ENCODE measurements around the gene ZNF417. TPM values are rescaled to one million over a fixed set of nuclear protein-coding genes. Genes with fewer than 3 reads are reported as not detected.
"Not testable (repeated sequence)": the region's sequence is repeated elsewhere in the genome, so short reads cannot be mapped to it uniquely, and the experiment has no call there.

Gene ZNF417
- total RNA-seq, 1 experiment from 2014 or later, result 22.8 TPM

DNA sequence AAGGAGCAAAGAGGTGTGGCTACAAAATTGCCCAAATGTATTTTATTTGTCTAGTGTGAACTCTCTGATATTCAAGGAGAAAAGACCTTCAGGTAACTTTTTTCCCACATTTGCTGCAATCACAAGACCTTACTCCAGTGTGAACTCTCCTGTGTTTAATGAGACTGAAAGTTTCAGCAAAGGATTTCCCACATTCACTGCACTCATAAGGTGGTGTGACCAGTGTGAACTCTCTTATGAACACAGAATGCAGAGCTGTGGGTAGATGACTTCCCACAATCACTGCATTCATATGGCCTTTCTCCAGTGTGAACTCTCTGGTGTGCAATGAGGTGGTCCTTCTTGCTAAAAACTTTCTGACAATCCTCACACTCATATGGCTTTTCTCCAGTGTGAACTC, 43.9 kb downstream of the ZNF417 start:
- CTCF ChIA-PET, result no interaction called here
- H3K27ac ChIP-seq (ENCODE audit: low read length), result no peak overlapping the region
- intact Hi-C loops (cut with micrococcal nuclease; ENCODE audit: unreplicated experiment), result no loop called here

DNA sequence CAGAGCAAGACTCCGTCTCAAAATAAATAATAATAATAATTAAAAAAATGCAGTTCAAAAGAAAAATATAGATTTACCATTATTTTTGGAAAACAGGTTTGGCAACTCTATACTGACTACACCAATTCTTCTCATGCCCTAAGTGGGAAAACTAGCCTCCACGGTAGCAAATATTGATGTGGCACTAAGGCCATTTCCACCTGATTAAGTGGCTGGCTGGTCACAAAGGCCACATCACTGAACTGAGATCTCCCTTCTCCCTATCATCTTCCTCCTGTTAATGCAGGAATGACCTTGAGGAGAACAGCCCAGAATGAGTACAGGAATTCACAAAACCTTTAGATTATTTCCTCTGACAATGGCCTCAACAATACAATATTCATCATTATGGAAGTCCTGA, 46.2 kb downstream of the ZNF417 start:
- no peak overlapping the region for H3K27ac ChIP-seq (ENCODE audit: low read length)
- CTCF ChIA-PET, result no interaction called here
- BruUV-seq (replicated peaks), result no TSS peak
- POLR2A ChIA-PET, result no interaction called here
- in situ Hi-C loops (cut with HindIII; ENCODE audit: low pct_unique_long_range_greater_than_20kb, low sequenced_read_pairs) (no loop called here), intact Hi-C loops (cut with micrococcal nuclease; ENCODE audit: unreplicated experiment) (no loop called here)
- H3K4me1 ChIP-seq (ENCODE audit: control insufficient read depth, insufficient read depth, low read length), result no peaks in the 10 kb centered on the region
- DNase-seq (ENCODE audit: low read depth, low spot score), result no peak
- no peak overlapping the region for H3K4me3 ChIP-seq (ENCODE audit: low read depth in 2 of 2, low read length in 2 of 2)
- peaks cover 49% of the 10 kb centered on the region for H3K9me3 ChIP-seq (ENCODE audit: control insufficient read depth, insufficient read depth, low read depth, low read length)
- TF ChIP-seq TCF7L2 (IDR thresholded peaks at IDR 0.05; ENCODE audit: low read depth, low read length) (no peak), POLR2AphosphoS5 (IDR thresholded peaks at IDR 0.05; ENCODE audit: low read depth, low read length) (no peak), SIN3A (IDR thresholded peaks at IDR 0.05; ENCODE audit: borderline replicate concordance, insufficient read depth, low read depth, low read length) (no peak)
- TF ChIP-seq, protein P1, sequence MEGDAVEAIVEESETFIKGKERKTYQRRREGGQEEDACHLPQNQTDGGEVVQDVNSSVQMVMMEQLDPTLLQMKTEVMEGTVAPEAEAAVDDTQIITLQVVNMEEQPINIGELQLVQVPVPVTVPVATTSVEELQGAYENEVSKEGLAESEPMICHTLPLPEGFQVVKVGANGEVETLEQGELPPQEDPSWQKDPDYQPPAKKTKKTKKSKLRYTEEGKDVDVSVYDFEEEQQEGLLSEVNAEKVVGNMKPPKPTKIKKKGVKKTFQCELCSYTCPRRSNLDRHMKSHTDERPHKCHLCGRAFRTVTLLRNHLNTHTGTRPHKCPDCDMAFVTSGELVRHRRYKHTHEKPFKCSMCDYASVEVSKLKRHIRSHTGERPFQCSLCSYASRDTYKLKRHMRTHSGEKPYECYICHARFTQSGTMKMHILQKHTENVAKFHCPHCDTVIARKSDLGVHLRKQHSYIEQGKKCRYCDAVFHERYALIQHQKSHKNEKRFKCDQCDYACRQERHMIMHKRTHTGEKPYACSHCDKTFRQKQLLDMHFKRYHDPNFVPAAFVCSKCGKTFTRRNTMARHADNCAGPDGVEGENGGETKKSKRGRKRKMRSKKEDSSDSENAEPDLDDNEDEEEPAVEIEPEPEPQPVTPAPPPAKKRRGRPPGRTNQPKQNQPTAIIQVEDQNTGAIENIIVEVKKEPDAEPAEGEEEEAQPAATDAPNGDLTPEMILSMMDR (IDR thresholded peaks at IDR 0.05), result no peak
- TF ChIP-seq, protein P2, sequence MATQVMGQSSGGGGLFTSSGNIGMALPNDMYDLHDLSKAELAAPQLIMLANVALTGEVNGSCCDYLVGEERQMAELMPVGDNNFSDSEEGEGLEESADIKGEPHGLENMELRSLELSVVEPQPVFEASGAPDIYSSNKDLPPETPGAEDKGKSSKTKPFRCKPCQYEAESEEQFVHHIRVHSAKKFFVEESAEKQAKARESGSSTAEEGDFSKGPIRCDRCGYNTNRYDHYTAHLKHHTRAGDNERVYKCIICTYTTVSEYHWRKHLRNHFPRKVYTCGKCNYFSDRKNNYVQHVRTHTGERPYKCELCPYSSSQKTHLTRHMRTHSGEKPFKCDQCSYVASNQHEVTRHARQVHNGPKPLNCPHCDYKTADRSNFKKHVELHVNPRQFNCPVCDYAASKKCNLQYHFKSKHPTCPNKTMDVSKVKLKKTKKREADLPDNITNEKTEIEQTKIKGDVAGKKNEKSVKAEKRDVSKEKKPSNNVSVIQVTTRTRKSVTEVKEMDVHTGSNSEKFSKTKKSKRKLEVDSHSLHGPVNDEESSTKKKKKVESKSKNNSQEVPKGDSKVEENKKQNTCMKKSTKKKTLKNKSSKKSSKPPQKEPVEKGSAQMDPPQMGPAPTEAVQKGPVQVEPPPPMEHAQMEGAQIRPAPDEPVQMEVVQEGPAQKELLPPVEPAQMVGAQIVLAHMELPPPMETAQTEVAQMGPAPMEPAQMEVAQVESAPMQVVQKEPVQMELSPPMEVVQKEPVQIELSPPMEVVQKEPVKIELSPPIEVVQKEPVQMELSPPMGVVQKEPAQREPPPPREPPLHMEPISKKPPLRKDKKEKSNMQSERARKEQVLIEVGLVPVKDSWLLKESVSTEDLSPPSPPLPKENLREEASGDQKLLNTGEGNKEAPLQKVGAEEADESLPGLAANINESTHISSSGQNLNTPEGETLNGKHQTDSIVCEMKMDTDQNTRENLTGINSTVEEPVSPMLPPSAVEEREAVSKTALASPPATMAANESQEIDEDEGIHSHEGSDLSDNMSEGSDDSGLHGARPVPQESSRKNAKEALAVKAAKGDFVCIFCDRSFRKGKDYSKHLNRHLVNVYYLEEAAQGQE (IDR thresholded peaks at IDR 0.05; ENCODE audit: insufficient read depth in 1 of 2, low read depth in 2 of 2, low read length in 1 of 2), result no peak
- H3K36me3 ChIP-seq (ENCODE audit: control insufficient read depth, insufficient read depth, low read length), result peaks cover 4% of the 10 kb centered on the region; the same call in 1 of the 2 replicates
- no peaks in the 10 kb centered on the region for H3K27me3 ChIP-seq (ENCODE audit: control insufficient read depth, insufficient read depth, low read length)
- no peak for ATAC-seq

More for the DNA sequence above, 43.9 kb downstream of the ZNF417 start:
- no TSS peak for BruUV-seq (replicated peaks)
- H3K36me3 ChIP-seq (ENCODE audit: control insufficient read depth, insufficient read depth, low read length), result no peaks in the 10 kb centered on the region
- POLR2A ChIA-PET, result no interaction called here
- in situ Hi-C loops (cut with HindIII; ENCODE audit: low pct_unique_long_range_greater_than_20kb, low sequenced_read_pairs), result no loop called here
- H3K4me3 ChIP-seq (ENCODE audit: low read depth in 2 of 2, low read length in 2 of 2), result no peak overlapping the region
- TF ChIP-seq, protein P1 (IDR thresholded peaks at IDR 0.05), result no peak
- no peak; the same call in 1 of the 2 replicates for TF ChIP-seq POLR2AphosphoS5 (IDR thresholded peaks at IDR 0.05; ENCODE audit: low read depth, low read length)
- TF ChIP-seq, protein P2 (IDR thresholded peaks at IDR 0.05; ENCODE audit: insufficient read depth in 1 of 2, low read depth in 2 of 2, low read length in 1 of 2), result no peak
- no peak for TF ChIP-seq SIN3A (IDR thresholded peaks at IDR 0.05; ENCODE audit: borderline replicate concordance, insufficient read depth, low read depth, low read length)
- ATAC-seq (no peak), DNase-seq (ENCODE audit: low read depth, low spot score) (no peak)
- H3K4me1 ChIP-seq (ENCODE audit: control insufficient read depth, insufficient read depth, low read length), result no peaks in the 10 kb centered on the region
- peaks cover 44% of the 10 kb centered on the region for H3K9me3 ChIP-seq (ENCODE audit: control insufficient read depth, insufficient read depth, low read depth, low read length)
- H3K27me3 ChIP-seq (ENCODE audit: control insufficient read depth, insufficient read depth, low read length), result no peaks in the 10 kb centered on the region

- POLR2A ChIA-PET; in situ Hi-C loops (cut with HindIII; ENCODE audit: low pct_unique_long_range_greater_than_20kb, low sequenced_read_pairs); H3K36me3 ChIP-seq (ENCODE audit: control insufficient read depth, insufficient read depth, low read length): not testable (repeated sequence)
Observed at GRCh38 chr19:57869655-57870054, 46.7 kb downstream of the ZNF417 start.

More at GRCh38 chr19:57869655-57870054, 46.7 kb downstream of the ZNF417 start:
- CTCF ChIA-PET; BruUV-seq (replicated peaks); DNase-seq (ENCODE audit: low read depth, low spot score); H3K4me3 ChIP-seq (ENCODE audit: low read depth in 2 of 2, low read length in 2 of 2); H3K4me1 ChIP-seq (ENCODE audit: control insufficient read depth, insufficient read depth, low read length); H3K27ac ChIP-seq (ENCODE audit: low read length); ATAC-seq; H3K27me3 ChIP-seq (ENCODE audit: control insufficient read depth, insufficient read depth, low read length); intact Hi-C loops (cut with micrococcal nuclease; ENCODE audit: unreplicated experiment): not testable (repeated sequence)
- H3K9me3 ChIP-seq (ENCODE audit: control insufficient read depth, insufficient read depth, low read depth, low read length), result peaks cover 54% of the 10 kb centered on the region

All from Panc1 (cell line).